B cell (primary cell): ENCODE measurements around the gene ZNF429. TPM values are rescaled to one million over a fixed set of nuclear protein-coding genes. Genes with fewer than 3 reads are reported as not detected.

ENCODE experiments used
- ATAC-seq: fragments of 200-7000 bp; cut with Tn5 transposase; one replicate; pipeline ENCODE4 v1.10.0; 2021; ENCODE audit warnings: low read depth, mild to moderate bottlenecking, moderate number of reproducible peaks, moderate library complexity
- CTCF ChIA-PET: fragments of 350-600 bp; sonication (Branson Sonifier 250); formaldehyde crosslinking; loops from one replicate; lab custom pipeline; 2021; ENCODE audit warnings: antibody characterized with exemption, inconsistent platforms; lab: Charles Lee
- POLR2A ChIA-PET: fragments of 350-600 bp; sonication (Branson Sonifier 250); formaldehyde crosslinking; loops from one replicate; lab custom pipeline; 2021; ENCODE audit warnings: antibody characterized with exemption; lab: Charles Lee
- DNase-seq: peaks from one replicate; pipeline ENCODE4 v3.0.0; 2013
- H2AFZ ChIP-seq: 2 replicates; pipeline ENCODE4 v1.6.1; 2012; ENCODE audit warnings: mild to moderate bottlenecking, low read depth, low read length; ENCODE audit not compliant: insufficient read depth, poor library complexity, severe bottlenecking
- H3K27ac ChIP-seq, 2 donors: 1 replicate in 1 of 2; 2 replicates in 1 of 2; pipeline ENCODE4 v1.5.1; 2012 to 2013; ENCODE audit warnings: low read length in 2 of 2, mild to moderate bottlenecking in 2 of 2, moderate library complexity in 1 of 2
- H3K27me3 ChIP-seq, 4 experiments: fragments of 200-600 bp in 1 of 4; sonication (generic) in 1 of 4; replicated peaks in 1 of 4; 1 replicate in 2 of 4; 2 replicates in 2 of 4; pipeline versions ENCODE4 v1.6.1 to v1.7.0; 2013 to 2016; ENCODE audit warnings: low read length in 3 of 4, mild to moderate bottlenecking in 2 of 4, mixed read lengths in 1 of 4, moderate library complexity in 1 of 4; ENCODE audit not compliant: insufficient read depth in 4 of 4, control insufficient read depth in 3 of 4; ENCODE audit errors: control extremely low read depth in 1 of 4
- H3K36me3 ChIP-seq, 2 experiments: replicated peaks in 1 of 2; 1 replicate in 1 of 2; 2 replicates in 1 of 2; pipeline versions ENCODE4 v1.6.1 to v1.7.1; 2013; ENCODE audit warnings: low read length in 1 of 2; ENCODE audit not compliant: insufficient read depth in 2 of 2, control insufficient read depth in 1 of 2; ENCODE audit errors: control extremely low read depth in 1 of 2, extremely low read depth in 1 of 2
- H3K4me1 ChIP-seq, 2 donors: fragments of 200-600 bp in 1 of 2; sonication (generic) in 1 of 2; 1 replicate in 1 of 2; 2 replicates in 1 of 2; pipeline versions ENCODE4 v1.5.1 to v1.6.1; 2013 to 2017; ENCODE audit warnings: low read length in 2 of 2; ENCODE audit not compliant: control insufficient read depth in 2 of 2, insufficient read depth in 2 of 2
- H3K4me2 ChIP-seq: replicated peaks from 2 replicates; pipeline ENCODE3; 2012; ENCODE audit warnings: mild to moderate bottlenecking, low read depth, low read length; ENCODE audit not compliant: poor library complexity, severe bottlenecking
- H3K4me3 ChIP-seq, 5 experiments: fragments of 200-600 bp in 1 of 5; sonication (generic) in 1 of 5; 1 replicate in 3 of 5; 2 replicates in 2 of 5; pipeline versions ENCODE4 v1.5.1 to v1.7.0; 2011 to 2016; ENCODE audit warnings: low read length in 4 of 5, mild to moderate bottlenecking in 4 of 5, low read depth in 2 of 5, control low read depth in 1 of 5, moderate library complexity in 1 of 5; ENCODE audit not compliant: insufficient read depth in 1 of 5; ENCODE audit errors: control extremely low read depth in 1 of 5, extremely low read depth in 1 of 5
- H3K79me2 ChIP-seq: fragments of 200-600 bp; sonication (generic); one replicate; pipeline ENCODE4 v1.6.0; 2016; ENCODE audit warnings: low read length; ENCODE audit not compliant: control insufficient read depth, insufficient read depth
- H3K9ac ChIP-seq: fragments of 200-600 bp; sonication (generic); 2 replicates; pipeline ENCODE4 v1.6.1; 2017; ENCODE audit warnings: mild to moderate bottlenecking, low read length, moderate library complexity
- H3K9me3 ChIP-seq, 3 donors: one replicate each; pipeline versions ENCODE4 v1.6.1 to v1.7.1; 2013; ENCODE audit warnings: low read length in 2 of 3; ENCODE audit not compliant: control insufficient read depth in 2 of 3, insufficient read depth in 1 of 3; ENCODE audit errors: control extremely low read depth in 1 of 3
- H4K20me1 ChIP-seq: 2 replicates; pipeline ENCODE4 v1.6.0; 2012; ENCODE audit warnings: mild to moderate bottlenecking, low read length; ENCODE audit not compliant: insufficient read depth, control insufficient read depth, poor library complexity, severe bottlenecking
- H3K27ac Mint-ChIP-seq: one replicate; pipeline ENCODE4 v1.8.0; 2021; ENCODE audit warnings: mixed read lengths
- H3K27me3 Mint-ChIP-seq: one replicate; pipeline ENCODE4 v1.8.0; 2021; ENCODE audit warnings: mixed read lengths
- H3K4me1 Mint-ChIP-seq: one replicate; pipeline ENCODE4 v1.8.0; 2021; ENCODE audit warnings: mixed read lengths
- H3K4me3 Mint-ChIP-seq: one replicate; pipeline ENCODE4 v1.8.0; 2021; ENCODE audit warnings: mixed read lengths
- H3K9me3 Mint-ChIP-seq: one replicate; pipeline ENCODE4 v1.8.0; 2022; ENCODE audit warnings: mixed read lengths; ENCODE audit not compliant: insufficient read depth
- CTCF ChIP-seq: fragments of 200-600 bp; IDR thresholded peaks from one replicate; pipeline ENCODE4 v1.8.0; 2022; ENCODE audit warnings: antibody characterized with exemption, mild to moderate bottlenecking
- EZH2 ChIP-seq: IDR thresholded peaks from 2 replicates; pipeline ENCODE4 v1.6.1; 2012; ENCODE audit warnings: borderline replicate concordance, low read depth, mild to moderate bottlenecking, moderate library complexity, low read length; ENCODE audit not compliant: insufficient read depth, poor library complexity, severe bottlenecking
- WGBS: methylation state at CpG from one replicate; pipeline ENCODE4 v1.1.5; 2013; ENCODE audit warnings: missing lambda C conversion rate; ENCODE audit not compliant: insufficient coverage; 5-methylcytosine and 5-hydroxymethylcytosine counted together
- intact Hi-C: fragments of 100-400 bp; cut with micrococcal nuclease; formaldehyde crosslinking; loops from one replicate; pipeline ENCODE4 v1.10.0; 2022
- polyA plus RNA-seq: library from polyadenylated mRNA; depleted of rRNA; stranded (reverse); fragments of >200 nt; gene quantifications from 2 replicates; pipeline ENCODE4 v1.2.3, GENCODE V29; 2012
- total RNA-seq, 2 donors: library from RNA; stranded (reverse); fragments of 120-200 nt in 1 of 2; gene quantifications; 1 replicate in 1 of 2; 2 replicates in 1 of 2; pipeline versions ENCODE4 v1.2.3 to v1.2.4, GENCODE V29; 2013 to 2022

The ZNF429 gene
- total and polyA plus RNA-seq, 2 donors (not counting 1 experiment from before 2014, with no cell fraction given), result 15.8 to 23.2 TPM

GRCh38 chr19:21593008-21593481 lies 87.6 kb downstream of the ZNF429 start:
- no peaks in the 10 kb centered on the region for H3K27me3 ChIP-seq
- no peak overlapping the region for H3K27ac ChIP-seq
- ATAC-seq, result no peak
- no peak overlapping the region for H3K27ac Mint-ChIP-seq
- no peak overlapping the region for H2AFZ ChIP-seq
- intact Hi-C loops, result no loop called here
- no peaks in the 10 kb centered on the region for H3K36me3 ChIP-seq
- peaks cover 3% of the 10 kb centered on the region for H3K27me3 Mint-ChIP-seq
- no peak overlapping the region for H3K4me2 ChIP-seq
- no peaks in the 10 kb centered on the region for H3K4me1 ChIP-seq
- H3K4me3 ChIP-seq, result no peak overlapping the region
- H3K9ac ChIP-seq, result no peak overlapping the region
- no peaks in the 10 kb centered on the region for H4K20me1 ChIP-seq
- DNase-seq, result no peak
- 83% methylated on average over 1 of the region's 2 CpGs for WGBS
- H3K9me3 ChIP-seq, result peaks cover 0 to 42% (median 0%) of the 10 kb centered on the region in 3 donors
- H3K4me1 Mint-ChIP-seq, result no peaks in the 10 kb centered on the region
- CTCF ChIA-PET, result no interaction called here
- no peaks in the 10 kb centered on the region for H3K9me3 Mint-ChIP-seq
- no peak overlapping the region for H3K4me3 Mint-ChIP-seq
- H3K79me2 ChIP-seq, result no peaks in the 10 kb centered on the region
- TF ChIP-seq EZH2 (no peak), CTCF (no peak)
- POLR2A ChIA-PET, result no interaction called here

- no peaks in the 10 kb centered on the region for H3K27me3 ChIP-seq
- Mint-ChIP-seq H3K9me3 (no peaks in the 10 kb centered on the region), H3K4me1 (no peaks in the 10 kb centered on the region), H3K27me3 (peaks cover 2% of the 10 kb centered on the region), H3K27ac (no peak overlapping the region), H3K4me3 (no peak overlapping the region)
- H3K36me3 ChIP-seq, result no peaks in the 10 kb centered on the region
- intact Hi-C loops, result no loop called here
- no peak overlapping the region for H2AFZ ChIP-seq
- no peak for TF ChIP-seq CTCF
- no peaks in the 10 kb centered on the region for H3K4me1 ChIP-seq
- no peak overlapping the region for H3K4me2 ChIP-seq
- no peak overlapping the region for H3K9ac ChIP-seq
- H3K4me3 ChIP-seq, result no peak overlapping the region
- H4K20me1 ChIP-seq, result no peaks in the 10 kb centered on the region
- DNase-seq, result no peak
- ChIA-PET POLR2A (no interaction called here), CTCF (no interaction called here)
- no peak overlapping the region for H3K27ac ChIP-seq
- H3K9me3 ChIP-seq, result peaks cover 0 to 37% (median 0%) of the 10 kb centered on the region in 3 donors
- ATAC-seq, result no peak
- no peaks in the 10 kb centered on the region for H3K79me2 ChIP-seq
- 90% methylated on average over 2 of the region's 4 CpGs for WGBS
Measured at GRCh38 chr19:21593502-21593901, 88.1 kb downstream of the ZNF429 start.
